NCI-H510A (cell line): ENCODE measurements around the gene SELP.
"Not testable (repeated sequence)": the region's sequence is repeated elsewhere in the genome, so short reads cannot be mapped to it uniquely, and the experiment has no call there.

Experiments
- DNase-seq: peaks from one replicate; lab custom pipeline; 2025; lab: John Stamatoyannopoulos, UW

Gene SELP

GRCh38 chr1:169630006-169630405, at the start of gene SELP:
SELP (minus strand) TSS chr1:169630124; CDS start chr1:169630074, 50 bp downstream.
- no peak for DNase-seq

DNA sequence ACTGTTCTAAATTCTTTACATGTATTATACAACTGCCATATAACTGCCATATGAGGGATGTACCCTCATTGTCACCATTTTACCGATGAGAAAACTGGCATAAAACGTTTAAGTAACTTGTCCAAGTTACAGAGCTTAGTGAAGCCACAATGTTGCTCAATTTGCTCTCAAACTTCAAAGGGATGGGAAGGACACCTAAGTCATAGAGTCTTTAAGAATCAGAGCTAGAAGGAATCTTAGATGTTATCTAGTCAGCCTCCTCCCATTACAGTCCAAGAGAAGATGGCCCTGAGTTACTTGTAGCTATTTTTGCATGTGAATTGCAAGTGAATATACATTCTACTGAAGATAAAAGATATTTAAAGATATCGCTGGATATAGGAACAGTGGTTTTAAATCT, 49.8 kb upstream of the SELP start:
- DNase-seq = no peak

- no peak for DNase-seq
Measured at GRCh38 chr1:169676001-169676400, 46.1 kb upstream of the SELP start.

DNA sequence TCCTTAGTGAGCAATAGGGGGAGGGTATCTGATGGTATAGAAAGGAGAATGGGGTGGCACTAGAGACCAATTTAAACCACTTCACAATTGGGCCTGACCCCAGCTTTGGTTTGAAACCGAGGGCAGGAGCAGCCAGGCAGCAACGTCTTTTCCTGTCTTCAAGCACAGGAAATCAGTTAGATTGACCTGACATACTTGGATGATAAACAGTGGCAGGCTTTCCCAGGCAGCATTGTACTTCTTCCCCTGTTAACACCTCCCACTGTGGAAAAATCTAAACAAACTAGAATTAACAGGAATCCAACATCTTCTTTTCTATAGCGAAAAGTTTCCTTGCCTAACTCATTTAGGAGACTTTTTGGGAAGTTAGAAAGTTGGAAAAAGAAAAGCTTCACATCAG, 40.9 kb upstream of the SELP start:
- no peak for DNase-seq

GRCh38 chr1:169670244-169670643, 40.3 kb upstream of the SELP start:
- not testable (repeated sequence) for DNase-seq

- not testable (repeated sequence) for DNase-seq
Measured at GRCh38 chr1:169667699-169668596, 38.0 kb upstream of the SELP start.

DNA sequence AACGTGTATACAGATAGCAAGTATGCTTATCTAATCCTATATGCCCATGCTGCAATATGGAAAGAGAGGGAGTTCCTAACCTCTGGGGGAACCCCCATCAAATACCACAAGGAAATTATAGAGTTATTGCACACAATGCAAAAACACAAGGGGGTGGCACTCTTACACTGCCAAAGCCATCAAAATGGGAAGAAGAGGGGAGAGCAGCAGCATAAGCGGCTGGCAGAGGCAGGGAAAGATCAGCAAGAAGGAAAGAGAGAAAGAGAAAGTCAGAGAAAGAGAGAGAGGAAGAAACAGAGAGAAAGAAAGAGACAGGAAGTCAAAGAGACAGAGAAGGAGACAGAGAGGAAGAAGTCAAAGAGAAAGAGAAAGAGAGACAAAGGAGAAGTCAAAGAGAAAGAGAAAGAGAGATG, 37.3 kb upstream of the SELP start:
- not testable (repeated sequence) for DNase-seq

- not testable (repeated sequence) for DNase-seq
Measured at GRCh38 chr1:169662680-169663079, 32.8 kb upstream of the SELP start.

- DNase-seq = not testable (repeated sequence)
Measured at GRCh38 chr1:169661066-169661465, 31.1 kb upstream of the SELP start.

- not testable (repeated sequence) for DNase-seq
Measured at GRCh38 chr1:169658777-169659176, 28.9 kb upstream of the SELP start.

GRCh38 chr1:169653873-169654272, 23.9 kb upstream of the SELP start:
- DNase-seq = no peak

DNA sequence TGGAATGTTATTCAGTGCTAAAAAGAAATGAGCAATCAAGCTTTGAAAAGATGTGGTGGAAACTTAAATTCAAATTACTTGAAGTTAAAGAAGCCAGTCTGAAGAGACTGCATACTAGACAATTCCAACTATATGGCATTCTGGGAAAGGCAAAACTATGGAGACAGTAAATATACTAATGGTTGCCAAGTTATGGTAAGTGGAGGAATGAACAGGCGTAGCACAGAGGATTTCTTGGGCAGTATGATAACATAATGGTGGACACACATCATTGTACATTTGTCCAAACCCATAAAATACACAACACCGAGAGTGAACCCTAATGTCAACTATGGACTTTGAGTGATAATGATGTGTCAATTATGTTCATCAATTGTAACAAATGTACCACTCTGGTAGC, 21.1 kb upstream of the SELP start:
- DNase-seq = no peak

GRCh38 chr1:169650551-169650950, 20.6 kb upstream of the SELP start:
- DNase-seq = no peak

GRCh38 chr1:169648709-169649108, 18.8 kb upstream of the SELP start:
- DNase-seq = no peak

- DNase-seq = no peak
Measured at GRCh38 chr1:169648187-169648586, 18.3 kb upstream of the SELP start.

DNA sequence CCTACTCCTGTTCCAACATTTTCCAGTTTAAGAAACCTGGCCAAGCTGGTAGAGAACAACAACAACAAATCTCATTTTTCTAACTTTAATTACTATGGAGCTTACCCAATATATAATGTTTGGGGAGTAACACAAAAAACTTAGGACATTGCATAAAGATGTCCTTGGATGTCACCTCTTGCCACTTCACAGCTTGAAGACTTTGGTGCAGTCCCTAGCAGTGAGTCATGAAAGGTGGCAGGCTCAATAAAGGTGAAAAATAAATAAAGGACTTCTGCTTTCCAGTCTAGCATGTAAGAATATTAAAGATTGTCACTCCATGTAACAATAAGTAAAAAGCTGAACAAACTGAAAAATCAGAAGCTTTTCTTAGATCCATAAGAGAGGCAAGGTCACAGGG, 17.6 kb upstream of the SELP start:
- DNase-seq = no peak

DNA sequence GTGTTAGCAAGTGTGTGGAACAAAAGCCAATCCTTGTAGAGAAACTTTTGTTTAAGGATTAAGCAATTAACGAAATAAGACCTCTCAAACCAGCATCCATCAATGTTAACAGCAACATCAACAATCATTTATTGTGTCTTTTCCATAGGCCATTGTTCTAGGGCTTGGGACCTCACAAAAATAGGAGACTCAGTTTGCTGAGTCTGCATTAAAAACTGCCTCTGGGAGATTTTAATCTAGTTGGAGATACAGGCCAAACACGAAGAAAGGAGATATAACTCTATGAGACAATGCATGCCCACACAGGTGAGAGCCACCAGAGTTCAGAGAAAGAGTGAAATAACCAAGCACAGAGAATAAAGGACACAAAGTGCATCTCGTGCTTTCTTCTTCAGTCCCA, 14.4 kb upstream of the SELP start:
- no peak for DNase-seq

GRCh38 chr1:169634877-169635276, 5.0 kb upstream of the SELP start:
- no peak for DNase-seq

DNA sequence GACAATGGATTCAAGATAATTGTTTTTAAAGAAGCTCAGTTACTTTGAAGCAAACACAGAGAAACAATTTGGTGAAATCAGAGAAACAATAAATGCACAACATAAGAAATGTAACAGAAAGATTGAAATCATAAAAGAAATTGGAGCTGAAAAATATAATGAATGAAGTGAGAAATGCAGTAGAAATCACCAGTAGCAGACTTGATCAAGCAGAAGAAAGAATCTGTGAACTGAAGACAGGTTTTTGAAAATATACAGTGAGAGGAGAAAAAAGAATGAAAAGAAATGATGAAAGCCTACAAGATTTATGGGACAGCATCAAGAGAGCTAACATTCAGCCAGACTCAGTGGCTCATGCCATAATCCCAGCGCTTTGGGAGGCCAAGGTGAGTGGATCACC, 4.2 kb upstream of the SELP start:
- DNase-seq = no peak

DNA sequence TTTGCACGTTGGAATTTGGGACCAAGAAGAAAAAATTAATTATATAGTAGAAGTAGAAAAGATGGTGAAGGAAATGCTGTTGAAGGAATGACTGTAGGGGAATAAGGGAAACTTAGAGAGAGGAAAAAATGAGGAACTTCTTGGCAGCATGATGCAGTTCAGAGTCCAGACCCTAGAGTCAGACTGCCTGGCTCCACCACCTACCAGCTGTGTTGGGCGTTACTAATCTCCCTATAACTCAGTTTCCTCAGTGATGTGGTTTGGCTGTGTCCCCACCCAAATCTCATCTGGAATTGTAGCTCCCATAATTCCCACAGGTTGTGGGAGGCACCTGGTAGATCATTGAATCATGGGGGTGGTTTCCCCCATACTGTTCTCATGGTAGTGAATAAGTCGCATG, 1.3 kb upstream of the SELP start:
- no peak for DNase-seq

GRCh38 chr1:169624912-169625311, 5.0 kb downstream of the SELP start:
- no peak for DNase-seq

GRCh38 chr1:169624122-169624521, 5.8 kb downstream of the SELP start:
- no peak for DNase-seq

- DNase-seq = no peak
Measured at GRCh38 chr1:169623132-169623926, 6.6 kb downstream of the SELP start.
